ENCODE measurements around the gene GLT8D2. TPM values are rescaled to one million over a fixed set of nuclear protein-coding genes. Genes with fewer than 3 reads are reported as not detected.

The GLT8D2 gene
- total RNA-seq, 2 experiments from 2014 or later, result not detected

GRCh38 chr12:103948746-103949406 lies 101.1 kb downstream of the GLT8D2 start:
- peak overlapping the region; percentile 6 for H3K4me3 Mint-ChIP-seq
- no peak for DNase-seq

GRCh38 chr12:103947871-103948555 lies 102.0 kb downstream of the GLT8D2 start:
- no peak for DNase-seq
- POLR2A ChIA-PET, result interaction anchor here (0.8 to 1.6 kb wide), 3 partner anchors 9 to 19 kb away, joined by 3 to 6 read pairs (median 6); a partner anchor contains a TSS
- Mint-ChIP-seq H3K4me3 (no peak overlapping the region), H3K9me3 (no peaks in the 10 kb centered on the region), H3K36me3 (peaks cover 36% of the 10 kb centered on the region), H3K27ac (no peak overlapping the region), H3K4me1 (peaks cover 33% of the 10 kb centered on the region), H3K27me3 (no peaks in the 10 kb centered on the region)
- no peak for ATAC-seq (ENCODE audit: low read depth)

More at GRCh38 chr12:103948746-103949406, 101.1 kb downstream of the GLT8D2 start:
- Mint-ChIP-seq H3K9me3 (no peaks in the 10 kb centered on the region), H3K4me1 (peaks cover 34% of the 10 kb centered on the region), H3K27ac (peak overlapping the region; percentile 26), H3K36me3 (peaks cover 36% of the 10 kb centered on the region), H3K27me3 (no peaks in the 10 kb centered on the region)
- peak; percentile 29 for ATAC-seq (ENCODE audit: low read depth)
- POLR2A ChIA-PET, result interaction anchor here (0.7 to 1.3 kb wide), 5 partner anchors 8 to 20 kb away, joined by 3 to 11 read pairs (median 4); partner anchors contain the start of genes HSP90B1 and TDG

DNA sequence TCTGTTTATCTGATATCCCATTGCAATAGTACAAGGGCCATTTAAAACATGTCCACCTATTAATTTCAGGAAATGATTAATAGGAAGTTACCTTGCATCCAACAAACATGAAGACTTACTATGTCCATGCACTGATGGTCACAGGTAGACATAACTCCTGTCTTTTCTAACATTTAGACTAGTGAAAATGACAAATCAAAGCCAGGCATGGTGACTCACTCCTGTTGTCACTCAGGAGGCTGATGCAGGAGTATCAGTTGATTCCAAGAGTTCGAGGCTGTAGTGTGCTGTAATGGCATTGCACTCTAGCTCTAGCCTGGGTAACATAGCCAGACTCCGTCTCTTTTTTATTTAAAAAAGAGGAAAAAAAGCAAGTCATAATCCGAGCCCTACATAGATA lies 105.0 kb downstream of the GLT8D2 start:
- POLR2A ChIA-PET, result interaction anchor here (0.8 kb wide), 1 partner anchor 21 kb away, joined by 3 read pairs; the partner anchor contains the start of gene TDG
- no peaks in the 10 kb centered on the region for H3K9me3 Mint-ChIP-seq
- ATAC-seq (ENCODE audit: low read depth) (no peak), DNase-seq (no peak)
- no peak overlapping the region for H3K27ac Mint-ChIP-seq
- H3K4me3 Mint-ChIP-seq, result no peak overlapping the region
- H3K36me3 Mint-ChIP-seq, result peaks cover 47% of the 10 kb centered on the region
- H3K27me3 Mint-ChIP-seq, result no peaks in the 10 kb centered on the region
- H3K4me1 Mint-ChIP-seq, result peaks cover 29% of the 10 kb centered on the region

Other genes with a start within 250 kb of the GLT8D2 start
- 1 to 10 TPM; 3.4 to 4.1 TPM for gene NT5DC3, start 209.0 kb downstream of the GLT8D2 start, total RNA-seq
- gene HSP90B1, start 119.8 kb downstream of the GLT8D2 start, total RNA-seq, result 100 to 1,000 TPM; 279 to 304 TPM
- gene TDG, start 84.3 kb downstream of the GLT8D2 start, total RNA-seq, result 10 to 100 TPM; 32.5 to 37.6 TPM
- gene HCFC2, start 14.3 kb upstream of the GLT8D2 start, total RNA-seq, result 10 to 100 TPM; 12.7 to 13.5 TPM
- gene NFYB, start 88.0 kb upstream of the GLT8D2 start, total RNA-seq, result 10 to 100 TPM; 24.8 to 28.5 TPM
- gene TXNRD1, start 165.6 kb upstream of the GLT8D2 start, total RNA-seq, result 10 to 100 TPM; 89.0 to 89.5 TPM